Neural progenitor cell (in vitro differentiated cells): ENCODE data around the gene TTLL9.

ENCODE experiments used
- EZH2 ChIP-seq: fragments of 200-600 bp; sonication (generic); IDR thresholded peaks from 2 replicates; pipeline ENCODE4 v1.6.1; 2017; ENCODE audit warnings: antibody characterized with exemption, mild to moderate bottlenecking, moderate library complexity
- TF ChIP-seq, protein P1 (sequence below): fragments of 200-600 bp; sonication (generic); IDR thresholded peaks from 2 replicates; pipeline ENCODE4 v1.5.1; 2017; ENCODE audit warnings: antibody characterized with exemption, mild to moderate bottlenecking

- TF ChIP-seq, protein P1, sequence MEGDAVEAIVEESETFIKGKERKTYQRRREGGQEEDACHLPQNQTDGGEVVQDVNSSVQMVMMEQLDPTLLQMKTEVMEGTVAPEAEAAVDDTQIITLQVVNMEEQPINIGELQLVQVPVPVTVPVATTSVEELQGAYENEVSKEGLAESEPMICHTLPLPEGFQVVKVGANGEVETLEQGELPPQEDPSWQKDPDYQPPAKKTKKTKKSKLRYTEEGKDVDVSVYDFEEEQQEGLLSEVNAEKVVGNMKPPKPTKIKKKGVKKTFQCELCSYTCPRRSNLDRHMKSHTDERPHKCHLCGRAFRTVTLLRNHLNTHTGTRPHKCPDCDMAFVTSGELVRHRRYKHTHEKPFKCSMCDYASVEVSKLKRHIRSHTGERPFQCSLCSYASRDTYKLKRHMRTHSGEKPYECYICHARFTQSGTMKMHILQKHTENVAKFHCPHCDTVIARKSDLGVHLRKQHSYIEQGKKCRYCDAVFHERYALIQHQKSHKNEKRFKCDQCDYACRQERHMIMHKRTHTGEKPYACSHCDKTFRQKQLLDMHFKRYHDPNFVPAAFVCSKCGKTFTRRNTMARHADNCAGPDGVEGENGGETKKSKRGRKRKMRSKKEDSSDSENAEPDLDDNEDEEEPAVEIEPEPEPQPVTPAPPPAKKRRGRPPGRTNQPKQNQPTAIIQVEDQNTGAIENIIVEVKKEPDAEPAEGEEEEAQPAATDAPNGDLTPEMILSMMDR, result no peak
- TF ChIP-seq EZH2, result no peak
Observed at GRCh38 chr20:31922588-31922987, 52.2 kb downstream of the TTLL9 start.
